Body of pancreas (tissue), 4 donors: ENCODE results near the gene SMYD4. TPM values are rescaled to one million over a fixed set of nuclear protein-coding genes. Genes with fewer than 3 reads are reported as not detected.
"Not testable (repeated sequence)": the region's sequence is repeated elsewhere in the genome, so short reads cannot be mapped to it uniquely, and the experiment has no call there.

ENCODE experiments used
- ATAC-seq: fragments of 150-250 bp; one replicate; pipeline ENCODE4 v1.9.1; 2016
- DNase-seq, 4 donors: peaks; one replicate each; pipeline ENCODE4 v3.0.0-alpha.2; 2019
- H3K27ac ChIP-seq, 4 donors: fragments of 200-600 bp; sonication (generic); 1 replicate in 3 of 4; 2 replicates in 1 of 4; pipeline versions ENCODE4 v1.5.1 to v1.6.1; 2016 to 2019; ENCODE audit warnings: mild to moderate bottlenecking in 1 of 4, mixed read lengths in 1 of 4, moderate library complexity in 1 of 4
- H3K27me3 ChIP-seq, 2 donors: fragments of 200-600 bp; sonication (generic); one replicate each; pipeline ENCODE4 v1.6.0; 2016; ENCODE audit warnings: mild to moderate bottlenecking in 1 of 2
- H3K36me3 ChIP-seq, 2 donors: fragments of 200-600 bp; sonication (generic); replicated peaks in 1 of 2; 2 replicates each; pipeline ENCODE4 v1.5.1; 2016; ENCODE audit warnings: low read depth in 2 of 2; ENCODE audit not compliant: insufficient read depth in 1 of 2
- H3K4me1 ChIP-seq: fragments of 200-600 bp; sonication (generic); one replicate; pipeline ENCODE4 v1.6.0; 2016
- H3K4me3 ChIP-seq, 2 donors: fragments of 200-600 bp; sonication (generic); 1 replicate in 1 of 2; 2 replicates in 1 of 2; pipeline ENCODE4 v1.5.1; 2016 to 2019
- H3K9me3 ChIP-seq, 3 donors: fragments of 200-600 bp; sonication (generic); 1 replicate in 2 of 3; 2 replicates in 1 of 3; pipeline ENCODE4 v1.5.1; 2016
- CTCF ChIP-seq, 7 experiments: fragments of 450-650 bp in 4 of 7; fragments of 200-600 bp in 3 of 7; sonication (generic) in 3 of 7; IDR thresholded peaks; one replicate each; pipeline ENCODE4 v1.5.1; 2016 to 2019; ENCODE audit warnings: antibody characterized with exemption in 7 of 7
- POLR2A ChIP-seq, 3 donors: fragments of 450-650 bp; IDR thresholded peaks; one replicate each; pipeline ENCODE4 v1.6.1; 2016; ENCODE audit warnings: antibody characterized with exemption in 3 of 3, mild to moderate bottlenecking in 2 of 3
- WGBS, 2 donors: methylation state at CpG; one replicate each; pipeline ENCODE4 v1.1.5; 2017; 5-methylcytosine and 5-hydroxymethylcytosine counted together
- intact Hi-C: fragments of 100-400 bp; cut with DNase I; formaldehyde crosslinking; loops from one replicate; pipeline ENCODE4 v1.15.1; 2023
- total RNA-seq, 2 donors: library from RNA; depleted of rRNA; stranded (reverse); fragments of >200 nt; gene quantifications; one replicate each; pipeline ENCODE4 v1.1.0, GENCODE V29; 2016

SMYD4 gene
- total RNA-seq, 2 donors from 2014 or later, result 4.0 to 7.0 TPM

- no peaks in the 10 kb centered on the region for H3K9me3 ChIP-seq
- no peaks in the 10 kb centered on the region for H3K4me1 ChIP-seq
- DNase-seq, result no peak
- no peaks in the 10 kb centered on the region for H3K27me3 ChIP-seq
- ATAC-seq, result no peak
- H3K27ac ChIP-seq, result no peak overlapping the region
- intact Hi-C loops, result no loop called here
- H3K4me3 ChIP-seq, result no peak overlapping the region
- 72 to 75% methylated on average over 26 to 27 of the region's 29 CpGs for WGBS, 2 donors
- TF ChIP-seq CTCF (IDR thresholded peaks at IDR 0.05), result no peak
- TF ChIP-seq POLR2A (IDR thresholded peaks at IDR 0.05), result peak in 1 of 3 donors; percentile 12
- no peaks in the 10 kb centered on the region for H3K36me3 ChIP-seq
Measured at GRCh38 chr17:1744551-1745512, 84.9 kb downstream of the SMYD4 start.

- Histone ChIP-seq H3K36me3 (no peaks in the 10 kb centered on the region), H3K27ac (no peak overlapping the region), H3K4me3 (no peak overlapping the region), H3K9me3 (no peaks in the 10 kb centered on the region), H3K4me1 (no peaks in the 10 kb centered on the region), H3K27me3 (no peaks in the 10 kb centered on the region)
- intact Hi-C loops, result no loop called here
- no peak for DNase-seq
- no peak for ATAC-seq
- TF ChIP-seq POLR2A (IDR thresholded peaks at IDR 0.05) (no peak), CTCF (IDR thresholded peaks at IDR 0.05) (no peak)
- 86% methylated on average over 2 of the region's 2 CpGs; no CpG with 5 or more reads in 1 of the 2 donors for WGBS, 2 donors
Measured at GRCh38 chr17:1743088-1743439, 86.6 kb downstream of the SMYD4 start.

GRCh38 chr17:1742371-1743087 lies 87.2 kb downstream of the SMYD4 start, which contains the start of gene SERPINF2:
Gene SERPINF2, plus strand, starts transcription at chr17:1742871. Its CDS starts 2,125 bp downstream, at chr17:1744996.
- DNase-seq, result no peak
- Histone ChIP-seq H3K4me3 (no peak within 1 kb of the TSS), H3K27me3 (no peaks in the 10 kb centered on the region), H3K4me1 (no peaks in the 10 kb centered on the region), H3K9me3 (no peaks in the 10 kb centered on the region), H3K36me3 (no peaks in the 10 kb centered on the region), H3K27ac (no peak within 1 kb of the TSS)
- ATAC-seq, result no peak
- intact Hi-C loops, result no loop called here
- WGBS, 2 donors, result 52 to 57% methylated on average over 7 to 10 of the region's 10 CpGs
- no peak for TF ChIP-seq CTCF (IDR thresholded peaks at IDR 0.05)
- no peak for TF ChIP-seq POLR2A (IDR thresholded peaks at IDR 0.05)

- DNase-seq, ATAC-seq, intact Hi-C loops, H3K36me3 ChIP-seq, H3K9me3 ChIP-seq, H3K27ac ChIP-seq, H3K4me1 ChIP-seq, H3K27me3 ChIP-seq, H3K4me3 ChIP-seq: not testable (repeated sequence)
- 87 to 91% methylated on average over 4 to 7 of the region's 7 CpGs for WGBS, 2 donors
Measured at GRCh38 chr17:1741899-1742298, 87.8 kb downstream of the SMYD4 start.

GRCh38 chr17:1737531-1738291 lies 92.0 kb downstream of the SMYD4 start:
- Histone ChIP-seq H3K36me3 (no peaks in the 10 kb centered on the region), H3K27me3 (no peaks in the 10 kb centered on the region), H3K27ac (peak overlapping the region in 1 of 4 donors; percentile 10), H3K4me3 (no peak overlapping the region), H3K9me3 (no peaks in the 10 kb centered on the region), H3K4me1 (no peaks in the 10 kb centered on the region)
- ATAC-seq (no peak), DNase-seq (no peak)
- TF ChIP-seq CTCF (IDR thresholded peaks at IDR 0.05) (no peak), POLR2A (IDR thresholded peaks at IDR 0.05) (no peak)
- intact Hi-C loops, result no loop called here
- 78 to 96% methylated on average over 13 to 15 of the region's 21 CpGs for WGBS, 2 donors
